Colonic mucosa (tissue), 4 donors: ENCODE results near the gene LRMDA. TPM values are rescaled to one million over a fixed set of nuclear protein-coding genes. Genes with fewer than 3 reads are reported as not detected.
"Not testable (repeated sequence)": the region's sequence is repeated elsewhere in the genome, so short reads cannot be mapped to it uniquely, and the experiment has no call there.

ENCODE experiments used
- DNase-seq: peaks from one replicate; pipeline ENCODE4 v3.0.0-alpha.2; 2020
- H3K27ac ChIP-seq: fragments of 200-600 bp; one replicate; pipeline ENCODE4 v1.8.0; 2021
- H3K27me3 ChIP-seq: fragments of 200-600 bp; one replicate; pipeline ENCODE4 v1.8.0; 2021
- H3K36me3 ChIP-seq: fragments of 200-600 bp; one replicate; pipeline ENCODE4 v1.8.0; 2021
- H3K4me1 ChIP-seq: fragments of 200-600 bp; one replicate; pipeline ENCODE4 v1.8.0; 2021; ENCODE audit warnings: mild to moderate bottlenecking
- H3K4me3 ChIP-seq: fragments of 200-600 bp; one replicate; pipeline ENCODE4 v1.8.0; 2021
- H3K9ac ChIP-seq, 2 donors: one replicate each; pipeline ENCODE4 v1.7.0; 2013; ENCODE audit warnings: control low read depth in 2 of 2, low read depth in 2 of 2, low read length in 2 of 2
- H3K9me3 ChIP-seq: fragments of 200-600 bp; one replicate; pipeline ENCODE4 v1.8.0; 2021
- intact Hi-C: fragments of 100-400 bp; cut with DNase I; formaldehyde crosslinking; loops from one replicate; pipeline ENCODE4 v1.14.1; 2022
- total RNA-seq, 2 donors: library from RNA; stranded (reverse); fragmentation: NEBNext Ultra II Directional in 1 of 2; extraction: Animal tissue kit (Norgen Biotek cat#: 25700) in 1 of 2; gene quantifications; one replicate each; pipeline ENCODE4 v1.2.1, GENCODE V29; 2021
- TF ChIP-seq, protein P1 (sequence below): fragments of 200-600 bp; IDR thresholded peaks from one replicate; pipeline ENCODE4 v1.8.0; 2022; ENCODE audit warnings: antibody characterized with exemption, mild to moderate bottlenecking
- donor health status: healthy.
- donor health status: DM: no; HTN: no; CAD: no.
- donor health status: DM: no; HTN: no; CAD: no.

LRMDA gene
- total RNA-seq, 2 donors from 2014 or later, result 2.5 to 5.2 TPM

DNA sequence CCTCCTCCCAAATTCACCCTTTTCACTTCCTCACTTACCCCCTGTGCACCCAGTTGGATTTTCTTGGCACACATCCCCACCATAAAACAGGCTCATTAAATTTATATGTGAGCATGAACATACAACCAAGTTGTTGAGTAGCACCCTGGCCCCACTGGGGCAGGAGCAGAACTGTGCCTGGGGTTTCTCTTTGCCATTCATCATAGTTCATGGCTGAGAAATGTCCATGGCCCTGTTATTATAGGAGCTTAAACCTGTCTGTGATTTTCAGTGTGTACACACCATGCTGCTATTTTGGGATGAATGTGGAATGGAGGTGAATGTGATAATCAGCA, 618.8 kb downstream of the LRMDA start:
- Histone ChIP-seq H3K9ac (no peak overlapping the region), H3K36me3 (no peaks in the 10 kb centered on the region), H3K4me1 (no peaks in the 10 kb centered on the region), H3K27ac (no peak overlapping the region), H3K4me3 (no peak overlapping the region), H3K27me3 (no peaks in the 10 kb centered on the region), H3K9me3 (no peaks in the 10 kb centered on the region)
- DNase-seq, result no peak
- intact Hi-C loops, result no loop called here
- TF ChIP-seq, protein P1, sequence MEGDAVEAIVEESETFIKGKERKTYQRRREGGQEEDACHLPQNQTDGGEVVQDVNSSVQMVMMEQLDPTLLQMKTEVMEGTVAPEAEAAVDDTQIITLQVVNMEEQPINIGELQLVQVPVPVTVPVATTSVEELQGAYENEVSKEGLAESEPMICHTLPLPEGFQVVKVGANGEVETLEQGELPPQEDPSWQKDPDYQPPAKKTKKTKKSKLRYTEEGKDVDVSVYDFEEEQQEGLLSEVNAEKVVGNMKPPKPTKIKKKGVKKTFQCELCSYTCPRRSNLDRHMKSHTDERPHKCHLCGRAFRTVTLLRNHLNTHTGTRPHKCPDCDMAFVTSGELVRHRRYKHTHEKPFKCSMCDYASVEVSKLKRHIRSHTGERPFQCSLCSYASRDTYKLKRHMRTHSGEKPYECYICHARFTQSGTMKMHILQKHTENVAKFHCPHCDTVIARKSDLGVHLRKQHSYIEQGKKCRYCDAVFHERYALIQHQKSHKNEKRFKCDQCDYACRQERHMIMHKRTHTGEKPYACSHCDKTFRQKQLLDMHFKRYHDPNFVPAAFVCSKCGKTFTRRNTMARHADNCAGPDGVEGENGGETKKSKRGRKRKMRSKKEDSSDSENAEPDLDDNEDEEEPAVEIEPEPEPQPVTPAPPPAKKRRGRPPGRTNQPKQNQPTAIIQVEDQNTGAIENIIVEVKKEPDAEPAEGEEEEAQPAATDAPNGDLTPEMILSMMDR, result no peak

GRCh38 chr10:76051007-76051936, 619.8 kb downstream of the LRMDA start:
- no peak overlapping the region for H3K9ac ChIP-seq
- intact Hi-C loops, result no loop called here

DNA sequence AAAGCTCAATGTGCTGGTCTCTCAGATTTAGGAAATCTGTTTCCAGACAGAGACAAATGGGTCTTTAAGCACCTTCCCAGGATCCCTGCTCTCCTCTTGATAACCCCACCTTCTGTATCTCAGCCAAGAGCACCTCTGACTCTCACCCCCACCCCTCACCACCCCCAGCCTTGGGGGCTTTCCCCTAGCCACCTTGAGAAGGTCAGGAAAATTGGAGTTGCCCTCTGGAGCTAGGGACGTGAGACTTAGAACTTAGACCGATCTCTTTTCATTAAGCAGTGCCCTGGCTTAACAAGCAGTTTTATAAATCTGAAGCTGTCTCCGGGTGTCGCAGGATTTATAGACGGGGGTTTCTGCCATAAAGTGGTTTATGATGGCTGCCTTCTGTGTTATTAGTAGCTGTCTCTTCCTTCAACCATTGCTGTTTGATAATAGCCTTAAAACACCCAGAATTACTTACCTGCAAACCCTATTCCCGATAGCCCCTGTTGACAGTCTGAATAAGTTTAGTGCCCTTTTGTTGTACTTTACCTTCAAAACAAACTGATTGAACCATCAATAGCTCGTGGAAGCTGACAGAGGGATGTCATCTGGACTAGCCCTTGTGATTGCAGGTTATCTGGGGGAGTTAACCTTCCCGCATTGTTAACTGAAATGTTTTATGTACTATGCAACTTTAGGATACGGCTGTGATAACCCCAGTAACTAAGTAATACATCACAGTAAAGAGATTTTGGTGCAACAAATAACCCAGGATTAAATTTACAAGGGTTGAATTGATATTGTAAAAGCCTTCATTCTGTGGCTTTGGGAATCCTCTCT, 621.5 kb downstream of the LRMDA start:
- H3K27me3 ChIP-seq, result no peaks in the 10 kb centered on the region
- DNase-seq, result no peak
- intact Hi-C loops, result no loop called here
- H3K4me3 ChIP-seq, result no peak overlapping the region
- H3K9me3 ChIP-seq, result no peaks in the 10 kb centered on the region
- no peaks in the 10 kb centered on the region for H3K36me3 ChIP-seq
- no peak overlapping the region for H3K9ac ChIP-seq
- H3K4me1 ChIP-seq, result no peaks in the 10 kb centered on the region
- TF ChIP-seq, protein P1, result no peak
- no peak overlapping the region for H3K27ac ChIP-seq

More at GRCh38 chr10:76051007-76051936, 619.8 kb downstream of the LRMDA start:
- no peaks in the 10 kb centered on the region for H3K9me3 ChIP-seq
- DNase-seq, result no peak
- H3K4me3 ChIP-seq, result no peak overlapping the region
- no peak overlapping the region for H3K27ac ChIP-seq
- TF ChIP-seq, protein P1, result no peak
- no peaks in the 10 kb centered on the region for H3K36me3 ChIP-seq
- no peaks in the 10 kb centered on the region for H3K4me1 ChIP-seq
- H3K27me3 ChIP-seq, result no peaks in the 10 kb centered on the region

DNA sequence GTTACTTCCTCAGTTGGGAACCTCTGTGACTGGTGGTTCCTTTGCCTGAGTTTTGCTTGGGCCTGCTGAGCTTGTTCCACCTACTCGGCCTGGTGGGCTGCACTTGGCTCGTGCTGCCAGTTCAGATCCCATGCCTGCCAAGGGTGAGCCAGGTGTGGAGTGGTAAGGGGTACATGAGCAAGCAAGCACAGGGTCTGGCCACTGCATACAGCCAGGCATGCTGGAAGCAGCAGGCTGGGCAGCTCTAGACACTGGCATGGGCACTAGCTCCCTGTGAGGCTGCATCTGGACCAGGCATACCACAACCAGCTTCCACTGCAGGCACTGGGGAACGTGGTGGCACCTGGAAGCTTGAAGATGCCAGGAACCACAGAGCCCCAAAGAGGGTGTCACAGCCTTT, 624.0 kb downstream of the LRMDA start:
- H3K4me3 ChIP-seq, result no peak overlapping the region
- no peaks in the 10 kb centered on the region for H3K9me3 ChIP-seq
- intact Hi-C loops, result no loop called here
- TF ChIP-seq, protein P1, result no peak
- H3K4me1 ChIP-seq, result no peaks in the 10 kb centered on the region
- H3K27me3 ChIP-seq, result no peaks in the 10 kb centered on the region
- H3K36me3 ChIP-seq, result no peaks in the 10 kb centered on the region
- no peak overlapping the region for H3K9ac ChIP-seq
- DNase-seq, result no peak
- H3K27ac ChIP-seq, result no peak overlapping the region

DNA sequence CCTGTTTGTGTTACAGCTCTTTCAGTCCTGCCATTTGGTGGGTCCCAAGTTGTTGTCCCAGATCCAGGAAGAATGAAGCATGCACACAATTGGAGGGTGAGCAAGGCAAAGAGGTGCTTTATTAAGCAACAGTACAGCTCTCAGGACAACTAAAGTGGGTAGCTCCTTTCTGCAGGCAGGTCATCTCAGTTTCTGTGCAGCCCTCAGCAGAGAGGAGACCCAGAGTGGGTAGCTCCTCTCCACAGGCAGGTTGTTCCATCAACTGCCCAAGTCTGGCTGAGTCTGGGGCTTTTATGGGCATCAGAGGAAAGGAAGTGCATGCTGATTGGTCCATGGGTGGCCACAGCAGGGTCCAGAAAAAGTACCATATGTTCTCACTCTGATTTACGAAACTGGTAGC, 624.5 kb downstream of the LRMDA start:
- Histone ChIP-seq H3K4me3 (no peak overlapping the region), H3K27ac (no peak overlapping the region), H3K27me3 (no peaks in the 10 kb centered on the region), H3K9ac (no peak overlapping the region), H3K4me1 (no peaks in the 10 kb centered on the region), H3K9me3 (no peaks in the 10 kb centered on the region), H3K36me3 (no peaks in the 10 kb centered on the region)
- DNase-seq, result no peak
- intact Hi-C loops, result no loop called here
- TF ChIP-seq, protein P1, result no peak

DNA sequence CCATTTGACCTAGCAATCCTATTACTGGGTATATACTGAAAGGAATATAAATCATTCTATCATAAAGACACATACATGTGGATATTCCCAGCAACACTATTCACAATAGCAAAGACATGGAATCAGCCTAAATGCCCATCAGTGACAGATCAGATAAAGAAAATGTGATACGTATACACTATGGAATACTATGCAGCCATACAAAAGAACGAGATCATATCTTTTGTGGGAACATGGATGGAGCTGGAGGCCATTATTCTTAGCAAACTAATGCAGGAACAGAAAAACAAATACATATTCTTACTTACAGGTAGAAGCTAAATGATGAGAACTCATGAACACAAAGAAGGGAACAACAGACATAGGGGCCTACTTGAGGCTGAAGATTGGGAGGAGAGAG, 629.6 kb downstream of the LRMDA start:
- DNase-seq, H3K9ac ChIP-seq, H3K9me3 ChIP-seq, H3K4me1 ChIP-seq, intact Hi-C loops, H3K27ac ChIP-seq, H3K4me3 ChIP-seq, H3K27me3 ChIP-seq, H3K36me3 ChIP-seq: not testable (repeated sequence)
